HG03439 (cell line): ENCODE results near the gene DSCAML1.

Source experiments
- ATAC-seq: cut with Tn5 transposase; IDR thresholded peaks from one replicate; pipeline ENCODE4 v1.9.1; 2021; ENCODE audit warnings: mild to moderate bottlenecking, moderate library complexity; ENCODE audit not compliant: unreplicated experiment

DSCAML1 gene

GRCh38 chr11:117394221-117394925 is 402.6 kb downstream of the DSCAML1 start:
- ATAC-seq, result no peak

DNA sequence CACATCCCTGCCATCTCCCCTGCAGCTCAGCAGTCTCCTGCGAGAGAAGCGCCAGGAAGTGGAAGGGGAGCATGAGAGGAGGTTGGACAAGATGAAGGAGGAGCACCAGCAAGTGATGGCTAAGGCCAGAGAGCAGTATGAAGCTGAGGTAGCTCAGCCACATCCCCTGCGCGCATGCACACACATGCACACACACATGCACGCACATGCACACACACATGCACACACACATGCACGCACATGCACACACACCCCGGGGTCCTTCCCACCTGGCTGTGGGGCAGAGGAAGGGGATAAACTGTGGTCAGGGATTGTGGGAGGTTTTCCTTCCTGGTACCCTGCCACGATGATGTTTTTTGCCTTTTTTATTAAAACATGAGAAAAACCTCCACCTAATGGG is 404.0 kb downstream of the DSCAML1 start:
- no peak for ATAC-seq

- no peak for ATAC-seq
Measured at GRCh38 chr11:117392001-117392690, 404.9 kb downstream of the DSCAML1 start.

- ATAC-seq, result no peak
Measured at GRCh38 chr11:117391181-117391580, 405.8 kb downstream of the DSCAML1 start.

DNA sequence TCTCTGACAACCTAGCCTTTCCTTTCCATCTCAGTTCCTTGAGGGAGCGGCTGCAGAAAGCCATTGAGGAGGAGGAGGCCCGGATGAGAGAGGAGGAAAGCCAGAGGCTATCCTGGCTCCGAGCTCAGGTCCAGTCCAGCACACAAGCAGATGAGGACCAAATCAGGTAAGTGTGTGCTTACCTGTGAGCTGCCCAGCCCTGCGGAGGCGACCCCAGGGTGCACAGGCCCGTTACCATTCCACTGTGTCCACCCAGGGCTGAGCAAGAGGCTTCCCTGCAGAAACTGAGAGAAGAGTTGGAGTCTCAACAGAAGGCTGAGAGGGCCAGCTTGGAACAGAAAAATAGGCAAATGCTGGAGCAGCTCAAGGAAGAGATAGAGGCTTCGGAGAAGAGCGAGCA is 406.3 kb downstream of the DSCAML1 start:
- no peak for ATAC-seq

GRCh38 chr11:117387992-117388755 is 408.8 kb downstream of the DSCAML1 start:
- no peak for ATAC-seq

DNA sequence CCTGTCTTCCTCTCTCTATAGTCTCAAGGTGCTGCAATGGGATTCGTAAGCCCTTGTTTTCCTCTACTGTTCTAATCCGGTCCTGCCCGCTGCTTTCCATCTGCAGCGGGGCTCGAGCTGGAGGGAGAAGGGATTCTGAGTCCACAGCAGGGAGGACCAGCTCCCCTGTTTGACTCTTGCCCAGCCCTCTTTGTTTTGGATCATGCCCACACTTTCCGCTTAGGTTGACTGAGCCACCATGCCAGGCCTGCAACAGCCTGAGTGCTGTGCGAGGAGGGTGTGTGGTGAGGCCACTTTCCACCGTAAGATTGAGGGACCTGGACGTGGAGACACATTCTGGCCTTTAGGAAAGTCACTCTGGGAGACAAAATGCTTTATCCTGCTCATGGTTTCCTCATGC is 411.1 kb downstream of the DSCAML1 start:
- no peak for ATAC-seq

GRCh38 chr11:117385471-117385870 is 411.5 kb downstream of the DSCAML1 start:
- ATAC-seq, result no peak

GRCh38 chr11:117384045-117384444 is 413.0 kb downstream of the DSCAML1 start:
- no peak for ATAC-seq

- ATAC-seq, result no peak
Measured at GRCh38 chr11:117382746-117383145, 414.3 kb downstream of the DSCAML1 start.

- ATAC-seq, result no peak
Measured at GRCh38 chr11:117381481-117382387, 415.3 kb downstream of the DSCAML1 start.

GRCh38 chr11:117380676-117381075 is 416.3 kb downstream of the DSCAML1 start:
- ATAC-seq, result no peak

DNA sequence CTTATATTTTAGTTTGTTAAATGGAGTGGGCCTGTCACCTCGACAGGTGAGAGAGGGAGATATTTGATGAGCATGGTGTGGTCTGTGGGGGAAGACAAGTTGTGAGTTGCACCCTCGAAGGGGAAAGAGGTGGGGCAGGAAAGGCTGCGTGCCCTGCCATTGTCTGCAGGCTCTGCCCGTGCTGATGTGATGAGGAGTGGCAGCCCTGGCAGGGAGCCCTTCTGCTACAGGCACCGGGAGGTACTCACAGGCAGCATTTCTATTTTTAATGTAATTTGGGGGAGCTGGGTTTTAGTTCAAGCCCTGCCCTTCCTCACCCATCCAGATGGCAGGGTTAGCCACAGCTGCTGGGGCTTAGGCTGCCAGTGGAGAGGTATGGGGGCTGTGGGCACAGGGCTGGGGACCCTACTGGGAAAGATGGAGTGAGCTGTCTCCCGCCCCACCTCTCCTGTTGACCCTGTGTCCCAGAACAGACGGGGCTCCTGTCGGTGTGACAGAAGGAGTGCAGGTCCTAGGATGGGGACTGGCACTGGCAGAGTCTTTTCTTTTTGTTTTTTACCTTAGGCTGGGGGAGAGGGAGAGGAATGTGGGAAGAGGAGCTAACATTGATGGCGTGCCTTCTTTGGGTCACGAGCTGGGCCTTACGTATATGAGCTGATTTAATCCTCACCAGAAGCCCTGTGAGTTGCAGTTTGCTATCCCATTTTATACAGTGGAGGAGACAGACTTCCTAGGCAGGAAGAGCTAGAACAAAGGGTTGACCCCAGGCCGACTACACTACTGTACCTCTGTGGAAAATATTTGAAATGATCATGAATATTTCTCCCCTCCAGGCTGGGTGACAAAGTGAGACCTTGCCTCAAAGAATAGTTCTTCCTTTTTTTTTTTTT is 417.8 kb downstream of the DSCAML1 start:
- no peak for ATAC-seq
